ENCODE results near the gene NFIB. TPM values are rescaled to one million over a fixed set of nuclear protein-coding genes. Genes with fewer than 3 reads are reported as not detected.

The NFIB gene
- polyA plus RNA-seq, 3 donors = 19.9 to 22.1 (median 21.8) TPM

DNA sequence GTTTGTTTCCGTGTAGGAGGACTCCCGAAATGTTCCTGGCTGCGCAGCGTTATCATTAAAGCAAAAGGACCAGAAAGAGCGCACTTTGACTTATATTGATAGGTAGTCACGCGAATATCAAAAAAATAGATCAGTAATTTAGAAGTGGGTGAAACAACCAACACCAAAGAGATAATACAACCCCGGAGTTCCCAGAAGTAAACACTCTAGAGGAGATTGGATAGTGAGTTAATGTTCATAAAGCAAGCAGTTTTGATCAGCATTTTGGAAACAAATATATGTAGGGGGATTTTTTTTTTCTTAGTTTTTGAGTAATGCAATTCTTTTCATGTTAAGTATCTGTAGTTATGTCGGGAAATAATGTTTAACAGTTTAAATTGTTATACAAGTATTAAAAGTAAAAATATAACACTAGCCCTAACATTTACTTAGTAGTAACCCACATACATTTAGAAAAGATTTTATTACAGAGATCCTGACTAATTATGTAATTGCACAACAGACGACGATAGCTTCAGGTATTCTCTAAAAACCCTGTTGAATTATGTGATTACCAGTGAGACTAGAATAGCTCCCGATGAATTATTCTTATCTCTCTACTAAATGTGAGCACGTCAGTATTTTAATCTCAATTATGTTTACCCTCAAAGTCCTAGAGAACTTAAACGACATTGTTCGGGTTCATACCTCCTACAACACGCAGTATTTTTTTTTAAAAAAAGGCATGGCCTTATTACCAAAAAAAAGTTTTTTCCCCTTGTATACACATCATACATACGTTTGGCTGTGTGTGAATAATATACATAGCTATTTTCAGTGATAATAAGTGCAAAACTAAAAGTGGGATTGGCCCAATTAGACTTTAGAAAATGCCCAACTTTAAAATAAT lies 9.4 kb upstream of the NFIB start:
- no peak for DNase-seq (ENCODE audit: extremely low read depth in 1 of 11, low read depth in 9 of 11, low spot score in 4 of 11)

DNA sequence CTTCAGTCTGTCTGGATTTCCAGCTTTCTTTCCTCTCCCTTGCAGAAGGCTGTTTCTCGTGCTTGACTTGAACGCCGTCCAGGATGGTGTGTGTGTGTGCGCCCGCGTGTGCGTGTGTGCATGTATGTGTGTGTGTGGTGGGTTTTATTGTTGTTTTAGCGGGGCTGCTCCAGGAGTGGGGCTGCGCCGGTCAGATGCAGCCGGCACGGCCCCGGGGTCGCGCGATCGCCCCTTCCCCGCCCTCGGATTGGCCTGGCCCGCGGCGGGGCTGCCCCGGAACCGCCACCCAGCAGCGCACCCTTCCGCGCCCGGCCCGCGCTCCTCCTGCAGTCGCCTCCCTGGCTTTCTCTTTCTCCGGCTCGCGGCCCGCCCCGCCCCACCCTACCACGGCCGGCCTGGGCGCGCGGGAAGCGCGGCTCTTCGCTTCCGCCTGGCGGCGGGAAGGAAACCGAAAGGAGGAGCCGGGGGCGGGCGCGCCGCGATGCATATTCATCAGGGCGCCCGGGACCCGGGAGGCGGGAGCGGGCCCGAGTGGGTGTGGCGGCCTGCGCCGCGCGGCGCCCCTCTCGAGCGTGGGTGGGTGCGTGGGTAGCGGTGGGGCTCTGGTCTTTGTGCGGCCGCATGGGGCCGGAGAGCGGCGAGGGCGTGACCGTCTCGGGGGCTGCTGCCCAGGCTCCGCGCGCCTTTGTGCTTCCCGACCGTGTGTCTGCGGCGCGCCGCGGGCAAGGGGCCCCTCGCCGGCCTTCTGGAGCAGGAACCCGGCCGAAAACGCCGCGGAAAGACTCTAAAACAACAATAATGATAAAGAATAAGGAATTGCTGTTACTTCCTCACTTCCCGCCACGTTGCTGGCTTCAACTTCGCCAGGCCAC lies 8.5 kb upstream of the NFIB start:
- peak in 8 of 11 donors; percentile 68 to 88 (median 82) for DNase-seq (ENCODE audit: extremely low read depth in 1 of 11, low read depth in 9 of 11, low spot score in 4 of 11)

DNA sequence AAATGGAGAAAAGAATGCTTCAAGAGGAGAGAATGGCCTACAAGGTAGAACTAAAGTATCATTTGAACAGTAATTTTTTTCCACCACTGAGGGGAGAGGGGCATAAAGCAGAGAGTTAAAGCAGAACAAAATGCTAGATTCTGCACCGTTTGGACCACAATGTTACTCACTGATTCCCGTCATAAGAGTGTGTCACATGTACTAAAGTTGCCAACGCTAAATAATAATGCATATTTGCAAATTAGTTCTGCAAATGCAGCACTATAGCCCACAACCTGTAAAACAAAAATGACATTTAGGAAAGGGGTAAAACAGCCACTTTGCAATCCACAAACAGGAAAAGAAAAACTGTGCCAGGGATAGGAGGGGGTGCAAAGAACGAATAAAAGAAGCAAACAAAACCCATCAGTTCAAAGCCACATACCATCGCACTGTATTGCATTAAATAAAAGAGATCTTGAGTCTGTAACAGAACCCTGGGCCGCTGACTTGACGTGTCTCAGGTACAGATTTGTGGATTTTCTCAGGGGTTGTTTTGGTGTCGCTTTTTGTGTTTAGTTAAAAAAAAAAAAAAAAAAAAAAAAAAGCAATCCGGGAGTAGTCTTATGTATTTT lies 7.7 kb upstream of the NFIB start:
- DNase-seq (ENCODE audit: extremely low read depth in 1 of 11, low read depth in 9 of 11, low spot score in 4 of 11) = no peak

DNA sequence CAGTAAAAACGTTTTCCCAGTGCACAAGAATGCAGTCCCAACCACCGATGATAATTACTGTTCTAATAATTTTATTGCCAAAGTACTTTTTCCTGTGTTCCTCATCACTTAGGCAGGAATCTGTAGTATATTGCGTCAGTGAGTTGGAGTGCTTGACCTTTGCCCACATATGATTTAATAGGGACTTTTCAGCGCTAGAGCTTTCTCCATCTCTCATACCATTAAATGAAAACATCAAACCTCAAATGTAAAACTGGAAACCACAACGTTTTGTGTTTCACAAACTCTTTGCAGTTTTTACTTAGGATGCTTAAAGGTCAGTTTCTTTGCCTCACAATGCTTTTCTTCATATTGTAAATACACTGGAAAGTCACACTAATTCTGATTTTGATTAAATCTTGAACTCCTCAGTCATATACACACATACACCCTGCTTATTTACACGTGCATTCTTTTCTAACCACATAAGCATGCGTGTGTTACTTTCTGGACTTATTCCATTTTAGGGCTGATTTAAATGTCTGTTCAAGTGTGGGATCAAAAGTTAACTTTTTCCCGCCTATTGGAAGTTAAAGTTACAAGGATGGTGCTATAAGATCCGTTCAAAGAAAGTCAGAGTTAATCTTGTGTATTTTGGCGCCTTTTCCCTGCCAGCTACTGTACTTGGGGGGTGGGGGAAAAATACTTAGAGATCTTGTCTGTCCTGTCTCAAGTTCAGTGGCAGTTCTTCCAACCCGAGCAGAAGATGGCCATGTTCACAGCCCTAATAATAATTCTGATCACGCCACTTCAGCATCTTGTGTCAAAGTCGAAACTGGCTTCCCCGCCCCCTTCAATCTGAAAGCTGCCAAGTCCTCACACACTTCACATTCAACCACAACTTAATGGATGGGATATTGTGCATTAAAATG lies 6.6 kb upstream of the NFIB start:
- DNase-seq (ENCODE audit: extremely low read depth in 1 of 11, low read depth in 9 of 11, low spot score in 4 of 11) = no peak

DNA sequence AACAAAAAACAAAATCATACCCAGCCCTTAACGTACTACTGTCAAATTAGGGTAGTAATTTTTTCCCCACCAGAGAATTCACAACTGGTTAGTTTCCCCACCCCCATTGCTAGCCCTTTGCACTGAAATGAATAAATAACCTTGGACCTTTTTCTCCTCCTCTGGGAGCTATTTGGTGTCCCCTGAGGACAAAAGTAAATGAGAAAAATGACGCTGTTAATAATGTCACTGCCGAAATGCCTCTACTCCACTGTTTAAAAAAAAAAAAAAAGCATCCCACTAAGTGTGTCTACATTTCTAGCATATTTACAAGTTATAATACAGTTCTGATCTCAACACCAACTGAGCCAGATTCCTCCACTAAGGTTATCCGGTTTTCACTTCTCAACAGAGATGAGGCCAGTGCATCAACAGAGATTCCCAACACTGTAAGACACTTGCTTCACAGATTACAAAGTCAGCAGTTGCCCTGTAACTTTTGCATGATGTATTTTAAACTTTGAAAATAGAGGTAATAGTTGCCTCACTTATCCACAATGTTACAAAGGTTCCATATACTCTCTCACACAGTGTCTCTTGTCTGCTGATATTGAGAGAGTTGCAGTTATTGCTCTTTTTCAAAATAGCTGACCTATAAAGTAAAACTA lies 5.1 kb upstream of the NFIB start:
- DNase-seq (ENCODE audit: extremely low read depth in 1 of 11, low read depth in 9 of 11, low spot score in 4 of 11) = no peak

DNA sequence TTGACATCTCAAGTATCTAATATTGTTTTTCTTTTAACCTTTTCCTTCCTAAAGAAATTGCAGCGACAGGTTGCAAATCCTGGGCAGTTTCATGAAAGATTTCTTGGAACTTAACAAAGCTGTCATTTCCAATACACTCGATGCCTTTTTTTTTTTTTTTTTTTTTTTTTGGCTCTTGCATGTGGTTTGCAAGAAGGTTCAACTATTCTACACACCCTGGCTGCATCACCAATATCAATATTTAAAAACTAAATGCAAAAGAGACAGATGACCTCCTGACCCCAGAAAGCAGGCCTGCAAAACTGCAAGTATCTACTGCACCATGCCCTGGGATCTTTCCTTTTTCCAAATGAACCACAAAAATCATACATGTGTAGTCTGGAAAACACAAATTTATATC lies 4.4 kb upstream of the NFIB start:
- DNase-seq (ENCODE audit: extremely low read depth in 1 of 11, low read depth in 9 of 11, low spot score in 4 of 11) = no peak

DNA sequence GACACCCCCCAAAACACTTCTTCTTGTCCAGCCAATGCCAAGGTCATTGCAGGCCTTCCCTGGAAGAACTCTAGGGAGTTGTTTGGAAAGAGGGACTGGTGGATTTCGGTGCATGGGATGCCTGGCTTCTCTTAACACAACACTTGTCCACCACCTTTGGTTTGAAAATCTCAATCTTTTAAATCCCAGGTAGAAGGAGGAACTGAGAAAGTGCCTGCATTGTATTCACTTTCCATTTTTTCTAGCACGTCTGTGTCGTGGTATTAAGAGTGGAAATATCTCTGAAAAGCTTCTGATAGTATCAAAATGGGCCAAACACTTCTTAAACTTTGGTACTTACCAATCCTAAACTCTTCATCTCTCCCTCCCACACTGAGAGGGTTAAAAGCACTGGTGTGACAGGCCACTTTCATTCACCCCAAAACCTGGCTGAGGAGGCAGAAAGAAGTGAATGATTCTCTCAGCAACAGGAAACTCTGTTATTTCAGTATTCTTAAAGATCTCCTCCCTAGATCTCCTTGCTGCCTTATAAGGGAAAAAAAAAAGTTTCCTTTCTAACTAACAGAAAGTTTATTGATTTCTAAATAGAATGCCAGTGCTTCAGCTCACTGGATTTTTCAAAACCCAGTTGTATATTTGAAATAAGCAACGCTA lies 3.9 kb upstream of the NFIB start:
- no peak for DNase-seq (ENCODE audit: extremely low read depth in 1 of 11, low read depth in 9 of 11, low spot score in 4 of 11)

DNA sequence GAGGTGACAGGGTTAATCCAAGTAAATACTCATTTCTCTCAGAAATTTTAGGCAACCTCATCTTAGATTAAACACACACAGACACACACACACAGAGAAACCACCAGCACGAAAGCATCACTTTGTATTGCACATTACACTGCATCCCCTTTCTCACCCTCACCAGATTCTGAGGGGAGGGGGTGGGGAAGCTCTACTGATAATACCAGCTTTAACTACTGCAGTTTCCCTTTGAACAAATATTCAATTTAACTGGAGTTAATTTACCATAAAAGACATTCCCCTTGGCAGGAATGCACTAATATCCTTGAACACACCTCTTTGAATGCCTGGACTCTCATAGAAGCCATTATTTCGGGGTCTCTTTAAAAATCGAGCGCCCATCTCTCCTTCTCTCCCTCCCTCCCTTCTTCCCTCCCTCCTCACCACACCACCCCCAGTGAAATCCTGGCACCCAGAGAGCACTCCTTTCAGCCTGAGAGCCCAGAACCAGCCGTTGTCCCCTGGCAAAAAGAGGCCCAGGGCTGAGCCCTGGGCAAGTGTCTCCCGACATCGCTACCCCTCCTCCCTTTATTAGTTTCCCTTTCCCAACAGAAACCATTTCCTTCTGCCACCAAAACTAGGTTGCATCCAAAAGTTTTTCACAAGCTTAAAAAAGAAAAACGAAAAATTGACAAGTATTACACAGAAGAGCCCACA lies 2.8 kb upstream of the NFIB start:
- no peak for DNase-seq (ENCODE audit: extremely low read depth in 1 of 11, low read depth in 9 of 11, low spot score in 4 of 11)

DNA sequence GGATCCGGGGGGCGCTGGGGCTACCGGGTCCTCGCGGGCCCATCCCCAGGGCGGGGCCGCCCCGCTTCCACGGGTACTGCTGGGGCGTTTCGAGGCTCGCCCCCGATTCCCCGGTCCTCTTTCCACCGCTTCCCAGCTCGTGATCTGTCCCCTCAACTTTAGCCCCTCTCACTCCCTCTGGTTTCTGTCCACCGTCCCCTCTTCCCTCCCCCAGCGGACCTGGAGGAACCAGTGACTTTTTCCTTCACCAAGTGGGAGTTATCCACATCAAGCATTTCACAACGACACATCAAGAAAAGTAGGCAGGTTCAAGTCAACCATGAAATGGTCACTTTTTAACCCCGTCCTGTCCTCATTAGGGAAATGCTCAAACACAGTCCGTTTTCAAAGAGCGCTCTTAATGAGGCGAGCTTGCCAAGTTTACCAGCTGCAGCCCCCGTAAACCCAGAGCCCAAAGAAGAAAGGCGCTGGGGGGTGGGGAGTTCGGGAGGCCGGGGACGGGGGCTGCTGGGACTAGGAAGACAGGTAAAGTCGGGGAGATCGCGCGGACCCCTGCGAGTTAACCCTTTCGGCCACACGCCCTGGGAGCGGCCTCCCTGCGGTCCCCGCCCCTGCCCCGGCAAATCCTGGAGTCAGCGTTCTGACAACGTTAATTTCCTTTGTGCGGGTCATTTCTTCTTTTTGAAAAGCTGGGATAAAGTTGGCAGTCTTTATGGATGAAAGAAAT lies 2.1 kb upstream of the NFIB start:
- DNase-seq (ENCODE audit: extremely low read depth in 1 of 11, low read depth in 9 of 11, low spot score in 4 of 11) = peak in 3 of 11 donors; percentile 52 to 69 (median 64)

DNA sequence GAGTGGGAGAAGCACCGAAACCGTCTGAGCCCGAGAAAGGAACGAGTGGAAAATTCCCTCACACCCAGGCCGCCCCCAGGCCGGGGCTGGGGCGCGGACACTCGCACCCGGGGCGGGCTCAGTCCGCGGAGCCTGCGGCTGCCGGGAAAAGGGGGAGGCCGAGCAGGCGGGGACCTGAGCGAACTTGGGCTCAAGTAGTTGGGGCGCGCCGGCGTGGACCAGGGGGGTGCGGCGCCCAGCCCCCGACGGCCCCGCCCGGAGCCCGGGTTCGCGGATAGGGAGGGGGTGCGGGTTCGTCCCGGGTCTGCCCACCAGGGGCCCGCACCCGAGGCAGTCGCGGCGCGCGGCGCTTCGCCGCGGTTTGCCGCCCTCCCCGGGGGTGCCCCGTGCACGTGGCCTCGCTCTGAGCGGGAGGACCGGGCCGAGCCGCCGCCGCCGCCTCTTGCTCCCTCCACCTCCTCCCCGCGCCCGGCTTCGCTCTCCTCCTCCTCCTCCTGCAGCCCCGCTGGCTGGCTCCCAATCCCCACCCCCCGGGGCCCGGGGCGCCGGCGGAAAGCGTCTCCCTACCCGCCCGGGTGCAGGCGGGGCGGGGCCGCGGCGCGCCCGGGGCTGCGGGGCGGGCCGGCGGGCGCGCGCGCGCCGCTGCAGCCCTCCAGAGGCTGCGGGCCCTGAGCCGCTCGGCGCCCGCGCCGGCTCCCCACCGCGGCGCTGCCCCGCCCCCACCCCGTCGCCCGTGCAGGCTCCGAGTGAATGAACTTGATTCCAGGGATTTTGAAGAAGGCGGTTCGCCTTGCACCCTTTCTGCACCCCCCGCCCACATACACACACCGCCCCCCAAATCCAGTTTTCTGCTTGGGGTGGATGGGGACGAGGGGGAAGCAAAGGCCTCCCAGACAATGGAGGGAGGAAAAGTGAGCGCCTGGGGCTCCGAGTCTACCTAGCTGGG lies 1.3 kb upstream of the NFIB start:
- peak in 4 of 11 donors; percentile 69 to 79 (median 74) for DNase-seq (ENCODE audit: extremely low read depth in 1 of 11, low read depth in 9 of 11, low spot score in 4 of 11)

DNA sequence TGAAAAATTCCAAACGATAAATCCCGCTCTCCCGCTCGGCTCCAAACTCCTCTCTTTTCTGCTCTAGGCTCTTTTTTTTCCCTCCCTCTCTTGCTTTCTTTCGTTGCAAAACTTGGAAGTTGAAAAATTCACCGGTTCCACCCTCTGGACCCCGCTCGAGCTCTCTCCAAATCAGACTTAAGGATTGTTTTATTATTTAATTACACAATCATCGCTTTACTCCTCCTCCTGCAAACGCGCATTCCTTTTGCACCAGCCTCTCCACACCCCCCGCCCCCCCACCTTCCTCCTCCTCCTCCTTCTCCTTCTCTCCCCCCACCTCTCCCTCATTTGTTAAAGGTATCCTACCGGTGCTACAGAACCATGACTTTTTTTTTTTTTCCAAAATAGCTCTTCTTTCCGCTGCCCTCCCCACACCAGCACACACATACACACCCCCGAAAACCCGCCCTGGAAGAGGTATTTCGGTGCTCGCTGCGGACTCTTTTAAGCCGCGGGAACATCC lies 535 bp upstream of the NFIB start:
- peak in 5 of 11 donors; percentile 68 to 78 (median 72) for DNase-seq (ENCODE audit: extremely low read depth in 1 of 11, low read depth in 9 of 11, low spot score in 4 of 11)

DNA sequence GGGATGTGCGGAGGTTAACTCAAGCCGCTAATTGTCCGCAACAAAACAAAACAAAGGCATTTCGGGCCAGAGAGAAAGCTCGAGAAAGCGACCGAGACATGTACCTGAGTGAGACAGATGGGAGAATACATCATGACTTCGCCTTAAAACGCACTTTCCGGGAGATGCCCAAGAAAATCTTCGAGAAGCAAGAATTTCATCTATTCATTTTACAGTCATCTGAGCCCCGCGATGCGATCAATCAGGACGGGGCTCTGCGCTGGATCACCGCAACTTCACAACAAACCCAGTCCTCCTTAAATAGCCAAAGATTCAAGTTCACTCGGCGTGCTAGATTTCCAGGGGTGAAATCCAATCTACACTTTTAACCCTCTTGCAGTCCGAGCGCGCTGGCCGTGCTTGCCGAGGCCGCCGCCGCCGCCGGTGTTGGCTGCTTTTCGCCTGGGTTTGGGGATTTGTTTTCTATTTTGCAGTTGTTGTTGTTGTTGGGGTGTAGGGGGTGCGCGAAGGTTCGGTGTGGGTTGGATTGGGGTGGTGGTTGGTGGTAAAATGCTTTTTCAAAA lies 482 bp downstream of the NFIB start:
- peak in 1 of 11 donors; percentile 47 for DNase-seq (ENCODE audit: extremely low read depth in 1 of 11, low read depth in 9 of 11, low spot score in 4 of 11)

DNA sequence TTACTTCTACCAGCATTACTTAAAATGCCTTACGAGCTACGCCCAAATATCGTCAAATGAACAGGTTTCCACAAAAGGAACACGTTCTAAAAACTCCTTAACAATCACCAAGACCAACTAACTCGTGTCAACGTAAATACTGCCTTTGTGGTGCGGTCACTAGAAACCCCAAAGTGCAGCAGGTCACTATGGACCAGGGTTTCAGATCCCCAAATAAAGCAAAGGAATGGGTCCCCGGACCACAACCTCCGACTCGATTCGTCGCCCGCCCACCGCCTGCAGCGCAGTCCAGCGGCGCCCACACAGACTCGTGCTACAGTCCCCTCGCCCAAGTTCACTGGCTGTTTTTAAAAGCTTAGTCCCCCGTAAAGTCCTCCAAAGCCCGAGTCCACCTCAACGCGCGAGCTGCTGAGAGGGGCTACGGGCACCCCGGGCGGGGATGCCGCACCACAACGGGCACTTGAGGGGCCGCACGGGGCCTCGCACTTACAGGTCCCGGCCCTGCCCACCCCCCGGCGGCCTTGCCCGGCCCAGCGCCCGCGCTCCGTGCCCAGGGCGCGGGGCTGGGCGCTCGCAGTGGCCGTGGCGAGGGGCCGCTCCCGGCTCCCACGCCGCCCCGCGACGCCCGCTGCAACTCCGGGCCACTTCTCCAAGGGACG lies 1.1 kb downstream of the NFIB start:
- no peak for DNase-seq (ENCODE audit: extremely low read depth in 1 of 11, low read depth in 9 of 11, low spot score in 4 of 11)

DNA sequence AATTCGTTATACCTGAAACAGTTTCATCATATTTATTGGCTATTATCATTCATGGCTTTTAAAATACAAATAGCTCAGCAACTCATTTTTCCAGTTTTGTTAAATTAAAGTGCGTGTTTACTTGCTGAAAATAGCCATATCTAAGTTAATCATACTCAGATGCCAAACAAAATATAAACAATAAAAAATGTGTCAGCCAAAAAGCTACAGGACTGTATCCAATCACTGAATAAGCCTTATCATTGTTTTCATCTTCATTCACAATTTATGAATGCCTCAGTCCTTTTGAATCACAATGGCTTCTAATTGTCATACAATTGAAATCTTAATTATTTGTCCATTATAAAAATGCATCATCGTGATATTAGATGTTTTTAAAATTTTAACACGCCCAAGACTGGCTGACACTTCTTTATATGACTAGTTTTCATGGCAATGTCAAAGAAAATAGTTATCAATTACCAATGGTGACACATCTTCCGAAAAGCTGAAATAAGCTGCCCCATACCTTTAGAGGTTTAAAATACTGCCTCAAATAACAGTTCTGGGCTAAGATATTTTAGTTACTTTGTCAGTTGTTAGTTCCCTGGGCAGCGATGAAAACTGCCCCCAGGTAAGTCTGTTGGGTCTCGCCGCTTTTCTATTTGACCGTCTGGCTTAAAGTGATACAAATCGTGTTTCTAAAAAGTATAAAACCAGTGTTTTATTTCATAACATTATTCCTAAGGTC lies 1.8 kb downstream of the NFIB start:
- DNase-seq (ENCODE audit: extremely low read depth in 1 of 11, low read depth in 9 of 11, low spot score in 4 of 11) = no peak
